Fibroblast of skin of abdomen (primary cell): Measurements from ENCODE around the gene ZIC1.

ENCODE experiments used
- DNase-seq: peaks from one replicate; pipeline ENCODE4 v3.0.0-alpha.2; 2013

Gene ZIC1

DNA sequence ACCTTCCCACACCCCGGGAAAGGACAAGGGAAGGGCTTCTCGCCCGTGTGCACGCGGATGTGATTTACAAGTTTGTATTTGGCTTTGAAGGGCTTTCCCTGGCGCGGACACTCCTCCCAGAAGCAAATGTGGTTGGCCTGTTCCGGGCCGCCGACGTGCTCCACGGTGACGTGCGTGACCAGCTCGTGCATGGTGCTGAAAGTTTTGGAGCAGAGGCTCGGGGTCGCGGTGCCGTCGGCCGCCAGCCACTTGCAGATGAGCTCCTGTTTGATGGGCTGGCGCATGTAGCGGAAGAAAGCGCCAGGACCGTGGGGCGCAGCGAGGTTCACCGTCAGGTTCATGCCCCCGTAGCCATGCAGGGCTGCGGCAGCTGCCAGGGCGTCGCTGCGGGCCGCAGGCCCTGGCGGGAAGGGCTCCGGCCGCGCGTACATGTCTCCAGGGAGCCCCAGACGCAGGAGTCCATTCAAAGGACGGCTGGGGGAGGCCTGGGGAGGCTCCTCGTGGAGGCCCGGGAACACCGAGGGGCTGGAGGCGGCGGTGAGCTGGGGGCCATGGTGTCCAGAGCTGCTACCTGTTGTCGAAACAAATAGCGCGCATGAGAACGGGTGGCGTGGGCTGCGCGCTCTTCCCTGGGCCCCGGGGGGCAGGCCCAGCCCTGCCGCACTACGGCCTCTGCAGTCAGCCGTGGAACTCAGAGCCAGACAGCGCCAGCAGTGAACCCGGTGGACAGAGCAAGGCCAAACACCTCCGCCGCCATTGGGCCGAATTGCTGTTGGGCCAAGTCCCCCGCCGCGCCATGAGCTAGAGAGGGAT is 13.1 kb upstream of the ZIC1 start:
- no peak for DNase-seq

DNA sequence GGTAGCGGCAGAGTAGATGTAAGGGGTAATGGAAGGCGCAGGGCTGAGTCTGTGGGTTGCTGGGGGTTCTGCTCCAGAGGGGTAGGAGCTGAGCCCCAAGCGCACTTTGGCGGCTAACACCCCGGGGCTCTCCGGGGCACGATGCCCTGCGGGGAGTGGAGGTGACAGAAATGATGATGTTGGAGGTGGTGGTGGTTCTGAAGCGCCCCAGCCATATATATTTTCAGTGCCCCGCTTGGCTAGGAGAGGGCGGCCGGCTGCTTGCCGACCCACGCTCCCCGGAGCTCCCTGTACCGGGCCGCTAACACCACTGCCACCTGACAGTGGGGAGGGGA is 12.5 kb upstream of the ZIC1 start:
- DNase-seq: no peak

DNA sequence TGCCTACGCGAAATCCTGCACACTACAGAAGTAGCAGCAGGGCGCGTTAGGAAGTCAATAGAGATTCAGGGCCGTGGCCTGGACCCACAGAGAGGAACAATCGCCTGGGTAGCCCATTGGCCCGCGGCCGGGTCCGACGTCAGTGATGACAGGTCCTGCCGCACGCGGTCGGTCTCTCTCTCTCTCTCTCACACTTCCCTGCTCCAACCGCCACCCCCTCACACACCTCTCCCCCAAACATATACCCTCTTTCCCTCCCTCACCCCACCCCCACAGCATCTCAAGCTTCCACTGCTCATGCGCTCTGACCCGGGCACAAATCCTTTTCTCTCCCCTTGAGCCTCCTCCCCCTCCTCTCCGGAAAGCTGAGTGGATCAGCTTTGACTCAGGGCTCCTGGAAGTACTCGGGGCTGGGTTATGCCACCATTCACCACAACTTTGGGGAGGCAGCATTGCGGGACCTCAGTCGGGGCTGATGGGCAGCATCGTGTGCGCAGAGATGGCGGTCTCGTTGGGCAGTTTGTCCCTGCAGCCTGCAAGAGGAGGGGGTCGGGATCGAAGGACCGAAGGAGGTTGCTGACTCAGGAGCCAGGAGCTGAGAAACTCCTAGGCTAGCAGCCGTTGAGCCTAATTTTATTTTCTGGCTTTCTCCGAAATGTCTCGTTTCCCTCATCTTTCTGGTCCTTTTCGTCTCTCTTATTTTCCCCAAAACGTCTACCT is 11.8 kb upstream of the ZIC1 start:
- DNase-seq: no peak

DNA sequence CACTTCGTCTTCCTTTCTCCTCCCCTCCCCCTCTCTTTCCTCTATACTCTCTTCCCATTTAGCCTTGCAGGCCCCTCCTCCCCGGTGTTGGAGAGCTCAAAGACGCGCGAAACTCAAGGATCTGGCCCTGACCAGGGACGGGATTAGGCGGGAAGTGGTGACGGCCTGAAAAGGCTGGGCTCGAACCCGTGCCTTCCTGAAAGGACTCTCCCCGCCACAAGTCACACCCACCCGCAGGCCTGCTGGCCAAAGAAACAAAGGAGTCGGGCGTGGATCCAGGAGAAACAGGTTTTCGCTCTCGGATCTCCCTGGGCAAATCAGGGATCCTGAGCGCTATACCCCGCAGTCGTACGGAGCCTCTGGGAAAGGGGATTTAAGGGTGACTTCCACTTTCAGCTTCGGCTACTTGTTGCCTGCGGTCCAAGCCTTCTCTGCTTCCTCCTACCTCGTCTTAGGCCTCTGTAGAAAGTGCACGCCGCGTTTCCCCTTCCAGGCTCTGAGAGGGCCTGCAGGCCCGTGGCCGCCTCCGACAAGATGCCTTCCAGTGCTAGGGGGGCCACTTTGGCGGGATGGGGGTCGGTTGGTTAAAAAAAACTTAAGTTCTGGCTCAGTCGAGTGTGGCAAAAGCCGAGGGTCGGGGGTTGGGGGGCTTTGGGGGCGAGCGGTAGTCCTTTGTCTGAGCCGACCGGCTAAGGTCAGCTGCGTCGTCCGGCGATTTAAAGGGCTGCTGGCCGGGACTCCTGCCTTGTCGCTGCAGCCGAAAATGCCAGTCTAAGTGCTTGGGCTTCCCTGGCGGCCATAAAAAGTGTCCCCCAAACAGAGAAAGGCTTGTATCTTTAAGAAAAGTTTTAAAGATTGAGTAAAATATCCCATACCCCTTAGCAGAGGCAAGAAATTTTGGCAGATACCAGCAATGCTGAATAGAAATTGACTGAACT is 11.0 kb upstream of the ZIC1 start:
- DNase-seq: no peak

DNA sequence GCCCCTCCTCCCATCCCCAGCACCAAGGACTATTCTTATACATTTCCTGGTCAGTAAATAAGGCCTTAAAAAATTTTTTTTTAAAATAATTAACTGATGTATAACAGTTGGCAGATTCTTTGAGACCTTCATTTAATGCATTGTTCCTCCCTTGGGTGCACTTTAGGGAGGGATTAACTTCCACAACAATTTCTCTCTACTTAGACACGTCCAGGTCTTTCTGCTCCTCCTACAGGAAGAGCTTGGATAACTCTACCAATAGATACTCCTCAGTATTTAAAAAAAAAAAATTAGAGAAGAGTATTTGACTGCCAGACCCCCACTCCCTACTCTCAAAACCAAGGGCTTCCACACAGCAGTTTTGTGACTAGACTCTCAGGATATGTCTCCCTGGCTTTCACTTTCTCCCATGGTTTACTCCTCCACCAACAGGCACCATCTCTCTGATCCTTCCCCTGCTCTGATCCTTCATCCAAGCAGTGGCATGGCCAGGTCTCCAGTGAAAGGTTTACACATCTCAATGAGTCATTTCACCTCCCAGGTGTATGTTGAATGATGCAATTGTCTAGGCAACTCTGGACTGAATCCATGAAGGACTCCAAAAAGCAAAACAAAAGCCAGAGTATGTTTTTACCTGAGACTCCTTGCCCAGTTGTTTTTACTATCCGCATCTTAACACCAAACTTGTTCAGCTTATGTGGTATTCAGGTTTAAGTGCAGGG is 10.2 kb upstream of the ZIC1 start:
- no peak for DNase-seq

DNA sequence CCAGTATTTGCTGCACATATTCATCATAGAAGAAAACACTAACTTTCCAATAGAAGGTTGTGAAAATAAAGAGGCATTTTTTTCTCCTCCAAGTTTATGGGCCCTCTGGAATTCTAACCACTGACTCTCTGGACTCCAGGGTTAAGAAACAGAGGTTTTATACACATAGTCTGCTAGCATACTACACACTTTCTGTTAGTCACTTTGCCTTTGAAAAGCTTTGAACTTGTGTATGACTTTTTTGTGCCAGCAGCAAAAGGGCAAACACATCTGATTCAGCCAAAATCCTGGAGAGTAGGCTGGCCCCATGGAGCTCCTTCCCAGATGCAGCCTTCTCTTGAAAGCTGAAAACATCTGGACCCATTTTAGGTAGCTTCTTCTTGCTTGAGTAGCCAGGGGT is 9.1 kb upstream of the ZIC1 start:
- DNase-seq: no peak

DNA sequence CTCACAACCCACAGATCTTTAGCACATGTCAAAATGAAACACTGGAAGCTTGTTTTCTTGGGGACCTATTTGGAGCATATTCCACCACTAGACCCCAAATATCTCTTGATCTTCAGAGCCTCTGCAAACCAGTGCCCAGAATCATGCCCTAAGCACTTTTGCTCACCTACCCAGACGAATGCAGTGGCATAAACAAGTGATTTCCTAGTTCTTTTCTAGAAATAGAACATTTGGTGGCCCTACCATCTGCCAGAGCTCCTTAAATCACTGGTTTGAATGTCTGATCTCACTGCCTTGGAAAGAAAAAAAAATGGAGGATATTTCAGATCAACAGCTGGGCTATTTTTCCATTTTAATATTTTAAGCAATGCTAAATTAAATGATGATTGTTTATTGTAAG is 8.2 kb upstream of the ZIC1 start:
- no peak for DNase-seq

DNA sequence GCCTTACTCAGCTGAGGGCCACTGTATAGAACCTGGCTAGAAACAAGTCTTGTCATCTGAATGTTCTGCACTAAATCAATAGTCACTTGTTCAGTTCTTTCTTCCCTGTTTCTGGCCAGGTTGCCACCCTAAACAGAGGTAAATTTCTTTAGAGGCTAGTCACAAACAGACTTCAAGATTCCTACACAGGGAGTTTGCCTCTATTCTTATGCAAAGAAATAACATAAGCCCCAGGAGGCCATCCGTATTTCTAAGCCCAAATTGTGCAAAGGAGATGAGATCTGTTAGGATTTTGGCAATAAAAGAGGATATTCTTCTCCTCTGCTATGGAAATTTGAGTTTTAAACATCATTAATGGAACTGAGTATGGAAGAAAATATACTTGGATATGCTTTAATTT is 7.7 kb upstream of the ZIC1 start:
- DNase-seq: no peak

DNA sequence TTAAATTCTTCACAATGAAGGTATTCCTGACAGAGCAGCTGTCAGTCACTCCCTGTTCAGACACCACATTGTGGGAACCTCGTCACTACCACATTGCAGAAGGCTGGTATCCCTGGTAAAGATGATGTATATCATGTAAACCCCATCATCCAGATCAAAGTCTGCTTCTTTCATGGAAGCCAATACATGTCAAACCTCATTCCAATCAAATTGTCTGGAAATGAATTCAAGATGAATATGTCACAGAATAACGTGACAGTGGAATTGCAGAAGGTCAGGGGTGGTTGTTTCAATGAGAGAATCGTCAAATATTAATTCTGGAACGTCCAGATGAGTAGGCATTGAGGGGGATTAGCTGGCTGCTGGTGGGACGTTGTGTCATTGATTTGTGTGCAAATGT is 7.0 kb upstream of the ZIC1 start:
- no peak for DNase-seq

DNA sequence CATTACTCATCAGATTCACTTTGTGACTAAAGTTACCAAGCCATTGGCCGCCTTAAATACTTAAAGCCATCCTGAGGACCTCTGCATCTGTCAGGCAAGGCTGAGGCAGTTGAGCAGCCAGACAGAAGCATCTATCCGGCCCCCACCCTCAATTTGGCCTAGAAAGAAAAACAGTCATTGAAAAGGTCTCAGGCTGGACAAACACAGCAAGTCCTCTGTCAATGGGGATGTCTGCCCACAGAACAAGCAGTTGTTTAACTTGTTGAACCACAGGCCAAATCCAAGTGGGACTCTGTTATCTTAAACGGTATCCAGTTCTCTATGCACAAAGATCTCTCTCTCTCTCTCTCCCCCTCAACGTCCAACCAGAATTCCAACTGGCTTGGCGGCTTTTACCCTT is 5.7 kb upstream of the ZIC1 start:
- no peak for DNase-seq

DNA sequence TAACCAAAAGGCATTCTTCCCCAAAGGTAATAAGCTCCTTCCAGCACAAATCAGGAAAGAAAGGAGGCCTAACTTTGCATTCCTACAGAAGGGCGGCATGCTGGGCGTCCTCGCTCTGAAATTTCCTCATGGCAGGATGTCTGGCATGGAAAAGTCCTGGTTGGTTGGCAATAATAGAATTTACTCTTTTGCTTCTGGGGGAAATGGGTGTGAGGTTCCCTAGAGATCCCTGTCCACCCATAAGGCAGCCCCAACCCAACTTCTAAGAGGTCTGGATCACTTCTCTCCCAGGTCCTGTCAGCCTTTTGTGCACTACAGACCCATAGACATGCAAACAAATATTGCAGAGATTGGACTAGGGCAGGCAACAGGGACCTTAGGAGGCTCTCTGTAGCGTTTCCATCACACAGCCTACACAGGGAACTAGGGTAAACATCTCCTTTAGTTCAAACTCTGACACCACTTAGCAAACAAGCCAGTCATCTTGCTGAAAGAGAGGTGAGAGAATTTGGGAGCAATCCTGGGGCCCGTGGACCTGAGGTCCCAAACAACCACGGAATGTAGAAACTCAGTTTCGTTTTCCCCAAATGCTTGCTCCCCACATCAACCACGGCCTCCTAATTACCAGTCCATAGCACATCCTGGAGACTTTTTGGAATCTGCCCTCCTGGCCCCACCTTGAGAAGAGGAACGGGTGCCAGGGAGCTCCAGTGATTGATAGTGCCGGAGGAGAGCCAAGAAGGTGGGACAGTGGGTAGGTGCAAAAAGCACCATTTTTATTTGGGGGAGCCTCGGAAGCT is 5.0 kb upstream of the ZIC1 start:
- no peak for DNase-seq

DNA sequence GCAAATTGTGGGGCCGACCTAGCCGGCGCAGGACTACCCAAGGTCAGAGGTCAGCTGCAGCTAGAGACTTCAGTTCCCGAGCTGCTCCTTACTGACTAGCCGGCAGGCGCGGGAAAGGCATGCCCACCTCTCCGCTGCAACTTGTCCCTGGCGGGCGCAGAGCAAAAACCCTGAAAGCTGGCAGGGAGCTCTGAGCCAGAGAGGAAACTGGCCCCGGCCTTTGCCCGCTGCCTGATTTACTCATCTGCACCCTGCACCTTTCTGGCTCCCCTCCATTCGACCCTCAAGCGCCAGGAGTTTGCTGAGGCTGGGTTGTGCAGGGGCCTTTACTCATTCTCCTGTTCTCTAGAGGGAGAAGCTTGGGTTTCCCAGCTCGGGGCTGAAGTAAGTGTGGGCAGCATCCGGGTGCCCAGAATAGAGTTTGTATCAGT is 4.3 kb upstream of the ZIC1 start:
- DNase-seq: no peak

DNA sequence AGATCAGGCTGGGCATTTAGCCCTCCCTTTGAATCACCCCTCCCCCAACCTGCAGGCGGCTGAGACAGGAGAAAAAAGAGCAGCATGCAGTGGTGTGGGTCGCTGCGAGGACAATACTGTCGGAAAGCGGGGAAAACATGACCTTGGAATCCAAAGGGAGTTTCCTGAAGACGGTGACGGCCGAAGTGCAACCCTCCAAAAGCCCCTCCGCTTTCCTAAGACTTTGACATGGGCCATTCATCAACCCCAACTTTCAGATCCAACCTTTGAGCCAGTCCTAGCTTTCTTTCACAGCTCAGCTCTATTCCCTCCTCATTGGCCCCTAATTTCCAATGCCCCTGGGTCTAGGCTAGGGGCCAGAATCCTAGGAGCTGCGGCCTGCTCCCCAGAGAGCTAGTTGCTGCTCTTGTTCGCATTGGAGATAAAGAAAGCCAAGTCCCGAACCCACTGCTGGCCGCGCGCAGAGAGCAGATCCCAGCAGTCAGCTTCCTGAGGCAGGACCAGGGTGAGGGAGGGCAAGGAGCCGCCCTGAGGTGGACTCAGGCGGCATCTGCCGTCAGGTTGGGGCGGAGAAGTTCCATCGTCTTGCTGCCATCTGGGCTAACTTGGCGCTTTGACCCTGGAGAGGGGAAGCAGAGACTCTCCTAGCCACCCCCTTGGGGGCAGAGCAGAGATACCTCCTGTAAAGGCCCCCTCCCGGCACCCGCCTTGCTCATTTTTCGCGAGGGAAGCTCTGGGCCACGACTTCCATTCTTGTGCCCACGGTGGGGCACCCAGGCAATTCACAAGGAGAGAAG is 3.7 kb upstream of the ZIC1 start:
- no peak for DNase-seq

DNA sequence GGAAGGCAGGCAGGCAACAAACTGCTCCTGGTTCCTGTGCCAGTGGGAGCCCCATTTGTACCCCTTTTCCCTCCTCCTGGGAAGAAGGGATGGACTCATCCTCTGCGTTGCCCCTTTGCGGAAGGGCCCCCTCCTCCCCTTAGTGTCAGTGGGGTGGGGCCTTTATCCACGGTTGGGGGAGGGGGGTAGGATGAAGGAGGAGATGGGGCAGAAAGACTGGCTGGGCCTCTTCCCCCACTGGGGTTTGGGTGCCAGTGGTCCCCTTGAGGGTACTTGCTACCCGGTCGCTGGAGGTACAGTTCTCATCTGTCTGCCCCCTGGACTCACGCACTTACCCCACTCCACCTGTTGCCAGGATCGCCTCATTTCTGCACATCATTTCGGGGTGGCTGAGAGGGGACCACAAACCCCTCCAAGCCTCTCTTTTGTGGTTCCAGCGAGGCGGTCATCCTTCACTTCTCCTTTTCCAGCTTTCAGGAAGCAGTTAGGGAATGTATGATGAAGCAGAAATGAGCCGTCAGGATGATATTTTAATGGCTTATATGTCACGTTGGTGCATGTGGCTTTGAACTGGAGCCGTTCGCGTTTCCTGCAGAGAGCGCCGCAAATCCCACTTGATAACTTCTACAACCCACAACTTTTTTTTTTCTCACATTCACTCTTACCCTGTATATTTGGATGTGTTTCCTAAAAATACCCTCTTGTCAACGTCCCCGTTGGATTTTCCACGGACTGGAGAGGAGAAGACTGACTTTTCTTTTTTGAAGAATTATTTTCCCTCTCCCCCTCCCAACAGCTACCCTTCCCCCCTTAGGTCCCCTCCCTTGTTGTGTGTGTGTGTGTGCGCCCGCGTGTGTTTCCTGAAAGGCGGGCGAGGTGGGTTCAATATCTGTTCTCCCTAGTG is 2.9 kb upstream of the ZIC1 start, which contains the start of gene ZIC4:
TSS of gene ZIC4 (minus strand) at position 516 of the 904 bp plus-strand sequence. CDS start 3,746 bp downstream, outside the sequence.
- no peak for DNase-seq

DNA sequence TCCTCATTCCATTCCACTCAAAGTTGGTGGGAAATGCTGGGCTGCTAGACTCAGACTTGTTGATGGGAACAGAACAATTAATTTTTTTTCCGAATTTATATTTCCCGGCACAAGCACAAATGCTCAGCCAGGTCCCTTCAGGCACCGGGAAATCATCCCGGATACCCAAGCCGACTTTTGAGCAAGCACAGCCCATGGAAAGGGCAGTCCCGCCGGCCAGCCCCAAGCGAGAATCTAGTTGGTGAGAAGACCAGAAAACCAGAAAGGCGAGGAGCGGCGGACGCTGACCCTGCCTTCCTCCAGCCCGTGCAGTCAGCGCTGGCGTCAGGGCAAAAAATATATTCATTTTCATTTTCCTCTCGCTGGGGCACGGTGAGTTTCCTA is 2.1 kb upstream of the ZIC1 start:
- no peak for DNase-seq

DNA sequence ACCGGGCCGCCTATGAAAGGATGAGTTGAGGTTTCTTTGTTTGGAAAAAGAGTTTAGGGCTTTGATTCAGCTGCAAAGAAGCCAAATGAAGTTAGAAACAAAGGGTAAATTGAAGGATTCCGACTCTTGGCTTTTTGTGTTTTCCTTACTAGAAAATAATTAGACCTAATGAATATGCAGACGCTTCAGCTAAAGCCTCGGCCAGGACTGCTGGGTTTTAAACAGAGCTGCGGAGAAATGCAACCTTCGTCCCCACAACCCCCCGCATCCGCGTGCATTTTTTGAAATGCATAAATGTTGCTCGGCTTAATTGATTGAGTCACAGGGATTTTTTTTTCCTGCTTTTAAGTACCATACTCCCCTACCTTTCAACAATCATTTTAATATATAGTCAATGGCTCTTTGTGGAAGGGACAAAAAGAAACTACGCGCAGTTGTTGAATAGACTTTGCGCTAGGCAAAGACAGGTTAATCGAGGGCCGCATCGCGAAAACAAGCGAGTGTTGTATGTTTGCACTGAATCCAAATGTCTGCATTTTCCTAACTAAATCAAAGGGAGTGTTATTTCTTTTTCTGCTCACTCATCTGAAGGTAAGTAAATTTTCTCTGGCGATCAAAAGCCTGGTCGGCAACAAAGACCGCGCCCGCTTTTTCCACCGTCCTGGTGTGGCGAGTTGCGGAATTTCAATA is 1.5 kb upstream of the ZIC1 start:
- no peak for DNase-seq

DNA sequence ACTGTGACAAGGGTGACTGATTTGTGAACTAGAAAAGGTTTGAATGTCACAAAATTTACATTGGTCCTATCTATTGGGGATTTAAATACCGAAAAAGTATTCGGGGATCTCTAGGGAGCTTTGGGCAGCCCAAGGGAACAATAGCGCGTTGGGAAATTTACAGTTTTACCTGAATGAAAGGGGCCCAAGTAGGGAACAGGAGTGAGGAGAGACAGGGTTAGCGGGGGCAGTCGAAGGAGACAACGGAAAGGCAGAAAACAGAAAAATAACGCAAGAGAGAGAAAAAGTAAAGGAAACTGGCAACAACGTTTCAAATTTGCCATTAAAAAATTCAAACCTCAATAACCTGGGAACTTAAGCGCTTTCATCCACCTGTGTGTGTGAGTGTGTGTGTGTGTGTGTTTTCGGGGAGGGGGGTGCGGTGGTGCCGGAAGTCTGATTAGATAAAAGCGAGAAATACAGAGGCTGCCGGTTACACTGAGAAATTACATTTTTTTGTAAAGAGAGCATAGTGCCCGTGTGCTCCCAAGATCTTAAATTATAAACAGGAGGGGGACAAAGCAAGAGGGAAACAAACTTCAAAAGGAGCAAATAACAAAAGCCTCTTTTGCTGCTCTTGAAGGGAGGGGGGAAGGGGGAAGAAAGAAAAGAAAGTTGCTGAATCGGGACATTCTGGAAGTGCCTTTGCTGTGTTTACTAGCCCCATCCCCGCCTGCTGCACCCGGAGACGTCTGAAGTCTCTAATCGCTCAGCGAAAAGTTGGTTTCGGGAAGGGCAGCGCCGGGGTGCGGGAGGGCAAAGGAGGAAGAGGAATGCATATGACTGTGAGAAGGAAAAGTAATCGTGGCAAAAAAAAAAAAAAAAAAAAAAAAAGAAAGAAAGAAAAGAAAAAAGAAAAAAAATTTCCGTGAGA is 721 bp upstream of the ZIC1 start:
- DNase-seq: no peak

DNA sequence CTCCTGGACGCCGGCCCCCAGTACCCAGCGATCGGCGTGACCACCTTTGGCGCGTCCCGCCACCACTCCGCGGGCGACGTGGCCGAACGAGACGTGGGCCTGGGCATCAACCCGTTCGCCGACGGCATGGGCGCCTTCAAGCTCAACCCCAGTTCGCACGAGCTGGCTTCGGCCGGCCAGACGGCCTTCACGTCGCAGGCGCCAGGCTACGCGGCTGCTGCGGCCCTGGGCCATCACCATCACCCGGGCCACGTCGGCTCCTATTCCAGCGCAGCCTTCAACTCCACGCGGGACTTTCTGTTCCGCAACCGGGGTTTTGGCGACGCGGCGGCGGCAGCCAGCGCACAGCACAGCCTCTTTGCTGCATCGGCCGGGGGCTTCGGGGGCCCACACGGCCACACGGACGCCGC is 956 bp downstream of the ZIC1 start:
- DNase-seq: no peak
